Stimulated activated CD8-positive, alpha-beta memory T cell treated with anti-CD3 and anti-CD28 coated beads, Interleukin-12 subunit alpha, Interleukin-12 subunit beta, amount 100 ng/mL, for 24 hours (primary cell): ENCODE data around the gene GAGE13.
"Not testable (repeated sequence)": the region's sequence is repeated elsewhere in the genome, so short reads cannot be mapped to it uniquely, and the experiment has no call there.

ENCODE experiments used
- DNase-seq: peaks from one replicate; pipeline ENCODE4 v3.0.0-alpha.2; 2020; ENCODE audit errors: extremely low read depth

Gene GAGE13

GRCh38 chrX:49331282-49331681 is at the start of gene GAGE13:
Gene GAGE13, plus strand, starts transcription at chrX:49331582. Its CDS starts 1,156 bp downstream, at chrX:49332738.
- DNase-seq: not testable (repeated sequence)

- DNase-seq: no peak
These were observed 48.8 kb upstream of the GAGE13 start for GRCh38 chrX:49282647-49283011.

GRCh38 chrX:49284212-49284611 is 47.2 kb upstream of the GAGE13 start:
- DNase-seq: no peak

- no peak for DNase-seq
These were observed 45.2 kb upstream of the GAGE13 start for GRCh38 chrX:49286136-49286535.

- no peak for DNase-seq
These were observed 44.8 kb upstream of the GAGE13 start for GRCh38 chrX:49286581-49286980.

GRCh38 chrX:49287665-49288064 is 43.7 kb upstream of the GAGE13 start:
- DNase-seq: no peak

- no peak for DNase-seq
These were observed 41.2 kb upstream of the GAGE13 start for GRCh38 chrX:49290215-49290614.

GRCh38 chrX:49291615-49292337 is 39.6 kb upstream of the GAGE13 start:
- DNase-seq: no peak

GRCh38 chrX:49292400-49293362 is 38.7 kb upstream of the GAGE13 start:
- DNase-seq: no peak

GRCh38 chrX:49299293-49299692 is 32.1 kb upstream of the GAGE13 start:
- DNase-seq: not testable (repeated sequence)

- DNase-seq: no peak
These were observed 30.7 kb upstream of the GAGE13 start for GRCh38 chrX:49300703-49301102.

GRCh38 chrX:49303346-49303745 is 28.0 kb upstream of the GAGE13 start, which contains the start of gene GAGE10:
Gene GAGE10, plus strand, starts transcription at chrX:49303646. Its CDS starts 1,214 bp downstream, at chrX:49304860.
- DNase-seq: no peak

GRCh38 chrX:49307775-49308174 is 23.6 kb upstream of the GAGE13 start:
- not testable (repeated sequence) for DNase-seq

- DNase-seq: no peak
These were observed 22.6 kb upstream of the GAGE13 start for GRCh38 chrX:49308604-49309269.

- DNase-seq: no peak
These were observed 21.9 kb upstream of the GAGE13 start for GRCh38 chrX:49309401-49309981.

GRCh38 chrX:49310371-49310770 is 21.0 kb upstream of the GAGE13 start:
- DNase-seq: no peak

- DNase-seq: no peak
These were observed 19.2 kb upstream of the GAGE13 start for GRCh38 chrX:49312176-49312575.

GRCh38 chrX:49316085-49316484 is 15.3 kb upstream of the GAGE13 start:
- DNase-seq: no peak

- not testable (repeated sequence) for DNase-seq
These were observed 9.6 kb upstream of the GAGE13 start, which contains the start of gene GAGE12J for GRCh38 chrX:49321737-49322136. Gene GAGE12J, plus strand, starts transcription at chrX:49322037. Its CDS starts 1,157 bp downstream, at chrX:49323194.

GRCh38 chrX:49322266-49322665 is 9.1 kb upstream of the GAGE13 start:
- not testable (repeated sequence) for DNase-seq

GRCh38 chrX:49323735-49324134 is 7.6 kb upstream of the GAGE13 start:
- DNase-seq: not testable (repeated sequence)

GRCh38 chrX:49330421-49330820 is 961 bp upstream of the GAGE13 start:
- not testable (repeated sequence) for DNase-seq
